ENCODE measurements around the gene LTF. TPM values are rescaled to one million over a fixed set of nuclear protein-coding genes. Genes with fewer than 3 reads are reported as not detected.

Gene LTF
- total RNA-seq (2022; extraction: Qiagen RNA extraction; ENCODE audit: low read depth): not detected in 5 replicates

DNA sequence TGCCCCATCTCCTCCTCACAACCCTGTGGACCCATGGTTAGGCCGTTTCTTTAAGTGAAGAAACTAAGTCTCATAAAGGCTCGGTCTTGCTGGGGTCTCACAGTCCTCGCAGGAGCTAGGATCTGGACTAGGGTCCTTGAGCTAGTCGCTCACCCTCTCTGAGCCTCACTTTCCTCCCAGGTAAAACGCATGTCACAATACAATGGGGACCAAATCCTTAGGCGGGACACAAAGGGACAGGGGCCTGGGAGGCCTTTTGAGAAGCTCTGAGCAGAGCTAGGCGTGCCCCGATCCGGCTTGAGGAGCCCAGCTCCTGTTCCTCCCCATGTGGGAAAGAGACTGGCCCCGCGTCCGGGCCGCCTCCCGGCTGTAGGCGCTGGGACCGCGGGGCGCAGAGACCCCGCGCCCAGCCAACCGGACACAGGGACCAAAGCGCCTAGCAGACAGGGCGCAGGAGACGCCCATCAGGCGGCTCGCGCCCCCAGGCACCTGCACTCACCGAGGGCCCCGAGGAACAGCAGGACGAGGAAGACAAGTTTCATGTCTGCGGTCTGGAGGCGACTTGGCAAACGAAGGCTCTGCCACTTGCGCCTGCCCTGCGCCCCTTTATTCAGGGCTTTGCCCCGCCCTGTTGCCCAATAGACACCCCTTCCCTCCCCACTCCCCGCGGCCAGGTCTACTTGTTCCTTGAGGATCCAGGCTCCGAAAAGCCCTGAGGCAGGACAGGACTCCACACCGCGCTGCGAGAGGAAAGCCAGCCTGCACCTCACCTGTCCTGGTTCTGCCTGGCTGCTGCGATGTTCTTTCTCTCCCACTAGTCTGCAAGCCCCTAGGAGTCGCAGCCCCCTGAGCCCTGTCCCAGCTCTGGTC, at the start of gene LTF:
Gene LTF, minus strand, starts transcription at position 580 of the 870 bp plus-strand sequence. Its CDS starts 38 bp downstream, at position 542.

DNA sequence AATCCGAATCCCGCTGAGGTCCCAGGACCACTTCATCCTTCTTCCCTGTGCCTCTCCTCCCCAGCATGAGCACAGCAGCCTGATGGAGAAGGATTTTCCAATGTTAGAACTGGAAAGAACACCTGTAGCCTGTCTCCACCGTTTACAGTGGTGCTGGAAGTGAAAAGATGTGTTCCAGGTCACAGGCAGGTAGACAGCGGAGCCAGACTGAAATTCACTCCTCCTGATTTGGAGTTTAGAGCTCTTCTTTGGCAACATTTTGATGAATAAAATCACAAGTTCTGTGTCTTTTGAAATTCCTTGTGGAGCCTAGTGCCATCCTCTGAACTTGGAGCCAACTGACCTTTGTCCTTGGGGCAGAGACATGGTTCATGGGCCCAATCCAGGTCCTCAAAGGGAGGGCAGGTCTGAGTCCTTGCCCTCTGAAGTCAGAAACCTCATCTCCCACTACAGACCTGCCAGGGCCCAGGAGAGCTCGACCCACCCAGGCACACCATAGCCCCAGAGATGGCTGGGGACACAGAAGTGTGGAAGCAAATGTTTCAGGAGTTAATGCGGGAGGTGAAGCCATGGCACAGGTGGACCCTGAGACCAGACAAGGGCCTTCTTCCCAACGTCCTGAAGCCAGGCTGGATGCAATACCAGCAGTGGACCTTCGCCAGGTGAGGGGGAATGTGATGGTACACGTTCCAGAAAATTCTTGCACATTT, 33.0 kb upstream of the LTF start, which contains the start of gene RTP3:
Gene RTP3, plus strand, starts transcription at position 421 of the 710 bp plus-strand sequence. Its CDS starts 87 bp downstream, at position 508.

DNA sequence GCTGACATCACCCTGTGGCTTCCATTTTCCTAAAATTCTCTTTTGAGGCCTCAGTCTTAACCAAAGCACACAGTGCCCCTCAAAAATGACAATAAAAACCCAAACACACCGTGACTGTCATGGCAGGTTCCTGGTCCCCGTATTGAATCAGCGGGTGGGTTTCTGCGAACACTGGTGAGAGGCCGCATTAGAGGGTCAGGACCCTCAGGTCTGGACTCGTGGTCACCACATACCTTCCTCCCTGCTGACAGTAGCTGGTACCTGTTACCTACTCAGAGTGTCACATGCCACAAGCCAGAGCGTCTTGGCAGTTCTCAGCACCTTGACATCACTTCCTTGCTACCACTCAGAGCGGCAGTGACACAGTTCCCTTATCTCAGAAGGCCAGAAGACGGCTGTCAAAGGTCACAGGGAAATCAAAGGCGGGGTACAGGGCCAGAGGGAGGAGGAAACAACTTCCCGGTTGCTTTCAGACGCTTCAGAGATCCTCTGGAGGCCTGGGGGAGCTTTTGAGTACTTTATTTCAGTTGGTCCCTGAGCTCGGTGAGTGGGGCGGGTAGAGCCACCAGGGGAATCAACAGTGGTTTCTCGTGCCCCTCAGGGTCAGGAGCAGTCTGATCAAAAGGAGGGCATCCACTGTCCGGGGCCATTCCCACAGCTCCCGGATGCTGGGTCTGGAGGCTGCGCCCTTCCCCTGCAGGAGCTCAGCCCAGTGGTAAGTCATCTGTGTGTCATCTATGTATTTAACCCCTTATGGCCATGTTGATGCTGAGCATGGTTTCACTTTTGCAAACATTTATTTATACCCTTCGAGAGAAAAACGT, 57.7 kb downstream of the LTF start, which contains the start of the genes CCR5AS and CCRL2:
Gene CCR5AS, minus strand, starts transcription at position 279 of the 824 bp plus-strand sequence.
Gene CCRL2, plus strand, starts transcription at position 472 of the 824 bp plus-strand sequence. CDS start 821 bp downstream, outside the sequence.

Other genes starting within 250 kb of the LTF start
- gene CCR3, start 222.4 kb downstream of the LTF start, total RNA-seq (2022; extraction: Qiagen RNA extraction; ENCODE audit: low read depth): not detected in 5 replicates
- not detected in 5 replicates for gene CCR2, start 110.8 kb downstream of the LTF start, total RNA-seq (2022; extraction: Qiagen RNA extraction; ENCODE audit: low read depth)
- not detected in 5 replicates for gene CCR5, start 94.0 kb downstream of the LTF start, total RNA-seq (2022; extraction: Qiagen RNA extraction; ENCODE audit: low read depth)
- gene CCRL2, start 57.6 kb downstream of the LTF start, total RNA-seq (2022; extraction: Qiagen RNA extraction; ENCODE audit: low read depth): 0.15 to 0.38 TPM (median 0.17 TPM) in 5 replicates
- gene RTP3, start 33.1 kb upstream of the LTF start, total RNA-seq (2022; extraction: Qiagen RNA extraction; ENCODE audit: low read depth): not detected in 5 replicates
- gene LRRC2, start 101.4 kb upstream of the LTF start, total RNA-seq (2022; extraction: Qiagen RNA extraction; ENCODE audit: low read depth): 0.04 TPM in 1 of 5 replicates, not detected in the others
- not detected in 5 replicates for gene FAM240A, start 147.6 kb upstream of the LTF start, total RNA-seq (2022; extraction: Qiagen RNA extraction; ENCODE audit: low read depth)
- gene ALS2CL, start 228.8 kb upstream of the LTF start, total RNA-seq (2022; extraction: Qiagen RNA extraction; ENCODE audit: low read depth): 6.1 to 7.2 TPM (median 6.8 TPM) in 5 replicates
- 0.07 to 0.30 TPM (median 0.16 TPM) in 5 replicates for gene TMIE, start 236.5 kb upstream of the LTF start, total RNA-seq (2022; extraction: Qiagen RNA extraction; ENCODE audit: low read depth)